T-cell (primary cell): ENCODE results near the gene NECTIN4. TPM values are rescaled to one million over a fixed set of nuclear protein-coding genes. Genes with fewer than 3 reads are reported as not detected.

ENCODE experiments used
- ATAC-seq, 4 experiments: fragments of 200-7000 bp in 3 of 4; fragments of 150-1000 bp in 1 of 4; cut with Tn5 transposase; replicated peaks in 1 of 4; 1 replicate in 3 of 4; 2 replicates in 1 of 4; pipeline ENCODE4 v1.10.0; 2021; ENCODE audit warnings: moderate library complexity in 3 of 4, mild to moderate bottlenecking in 2 of 4, moderate number of reproducible peaks in 1 of 4
- CTCF ChIA-PET, 2 donors: fragments of 300-600 bp; sonication (Branson Sonifier 250); formaldehyde crosslinking; loops; one replicate each; lab custom pipeline; 2022; ENCODE audit warnings: antibody characterized with exemption in 2 of 2; lab: Charles Lee
- POLR2A ChIA-PET, 2 donors: fragments of 300-600 bp; sonication (Branson Sonifier 250); formaldehyde crosslinking; loops; one replicate each; lab custom pipeline; 2022; ENCODE audit warnings: antibody characterized with exemption in 2 of 2; lab: Charles Lee
- DNase-seq, 35 experiments: peaks; one replicate each; pipeline versions ENCODE4 v3.0.0 to v3.0.0-alpha.2; 2013 to 2023
- H3K27ac ChIP-seq: one replicate; pipeline ENCODE4 v1.5.1; 2013; ENCODE audit warnings: low read length
- H3K27me3 ChIP-seq, 2 experiments: replicated peaks in 1 of 2; 1 replicate in 1 of 2; 2 replicates in 1 of 2; pipeline versions ENCODE4 v1.6.1 to v1.7.0; 2013; ENCODE audit warnings: low read length in 1 of 2, mixed read lengths in 1 of 2; ENCODE audit not compliant: control insufficient read depth in 2 of 2, insufficient read depth in 2 of 2; ENCODE audit errors: extremely low read depth in 1 of 2
- H3K36me3 ChIP-seq, 2 donors: 1 replicate in 1 of 2; 2 replicates in 1 of 2; pipeline versions ENCODE4 v1.6.1 to v1.7.0; 2013; ENCODE audit warnings: low read length in 1 of 2; ENCODE audit not compliant: control insufficient read depth in 2 of 2, insufficient read depth in 1 of 2; ENCODE audit errors: extremely low read depth in 1 of 2
- H3K4me1 ChIP-seq, 2 experiments: 1 replicate in 1 of 2; 2 replicates in 1 of 2; pipeline versions ENCODE4 v1.6.1 to v1.7.0; 2013; ENCODE audit warnings: low read length in 2 of 2, mixed read lengths in 1 of 2; ENCODE audit not compliant: insufficient read depth in 2 of 2, control insufficient read depth in 1 of 2; ENCODE audit errors: extremely low read depth in 1 of 2
- H3K4me3 ChIP-seq, 2 donors: 1 replicate in 1 of 2; 2 replicates in 1 of 2; pipeline versions ENCODE4 v1.5.1 to v1.7.0; 2013; ENCODE audit warnings: mild to moderate bottlenecking in 2 of 2, low read length in 1 of 2, moderate library complexity in 1 of 2; ENCODE audit not compliant: control insufficient read depth in 1 of 2; ENCODE audit errors: extremely low read depth in 1 of 2
- H3K9me3 ChIP-seq: 2 replicates; pipeline ENCODE4 v1.7.0; 2013
- H3K27ac Mint-ChIP-seq, 2 donors: one replicate each; pipeline ENCODE4 v1.8.0; 2020 to 2021; ENCODE audit warnings: mild to moderate bottlenecking in 2 of 2, mixed read lengths in 2 of 2
- H3K27me3 Mint-ChIP-seq, 2 donors: one replicate each; pipeline ENCODE4 v1.8.0; 2021 to 2022; ENCODE audit warnings: mixed read lengths in 2 of 2
- H3K36me3 Mint-ChIP-seq: one replicate; pipeline ENCODE4 v1.8.0; 2021; ENCODE audit warnings: mixed read lengths
- H3K4me1 Mint-ChIP-seq, 3 donors: one replicate each; pipeline ENCODE4 v1.8.0; 2020 to 2022; ENCODE audit warnings: mixed read lengths in 3 of 3, mild to moderate bottlenecking in 1 of 3
- H3K4me3 Mint-ChIP-seq, 3 donors: one replicate each; pipeline ENCODE4 v1.8.0; 2020 to 2022; ENCODE audit warnings: mild to moderate bottlenecking in 3 of 3, mixed read lengths in 3 of 3, moderate library complexity in 3 of 3
- H3K9me3 Mint-ChIP-seq, 3 donors: one replicate each; pipeline ENCODE4 v1.8.0; 2020 to 2022; ENCODE audit warnings: mixed read lengths in 3 of 3
- WGBS: methylation state at CpG from one replicate; pipeline ENCODE4 v1.1.5; 2013; ENCODE audit warnings: missing lambda C conversion rate; ENCODE audit not compliant: insufficient coverage; 5-methylcytosine and 5-hydroxymethylcytosine counted together
- total RNA-seq, 35 experiments: library from RNA in 6 of 35; stranded (reverse) in 6 of 35; fragments of 120-200 nt in 1 of 35; gene quantifications; one replicate each; pipeline versions ENCODE4 v1.2.1 to v1.2.4 and lab custom pipeline; 2013 to 2026

Gene NECTIN4
- total RNA-seq, 5 donors from 2014 or later (not counting 1 experiment from before 2014, with no cell fraction given): 0.06 TPM; not detected in 4

- H3K4me3 ChIP-seq: no peak overlapping the region
- ATAC-seq: no peak
- Mint-ChIP-seq H3K4me3 (no peak overlapping the region), H3K4me1 (peaks cover 8 to 22% (median 18%) of the 10 kb centered on the region in 3 donors), H3K36me3 (no peaks in the 10 kb centered on the region), H3K9me3 (no peaks in the 10 kb centered on the region), H3K27me3 (no peaks in the 10 kb centered on the region), H3K27ac (no peak overlapping the region)
- POLR2A ChIA-PET: no interaction called here
- peaks cover 0 to 4% of the 10 kb centered on the region in 2 experiments for H3K27me3 ChIP-seq
- 100% methylated on average over 2 of the region's 5 CpGs for WGBS
- no peaks in the 10 kb centered on the region for H3K36me3 ChIP-seq
- CTCF ChIA-PET: no interaction called here
- DNase-seq: no peak
- H3K4me1 ChIP-seq: peaks cover 6% of the 10 kb centered on the region in 2 experiments
- H3K27ac ChIP-seq: no peak overlapping the region
- H3K9me3 ChIP-seq: no peaks in the 10 kb centered on the region
Measured at GRCh38 chr1:161089938-161090337, 580 bp upstream of the NECTIN4 start.

GRCh38 chr1:161088587-161089110 is 709 bp downstream of the NECTIN4 start:
- 75% methylated on average over 1 of the region's 3 CpGs for WGBS
- no peaks in the 10 kb centered on the region for H3K27me3 Mint-ChIP-seq

GRCh38 chr1:161086457-161086856 is 2.9 kb downstream of the NECTIN4 start:
- H3K9me3 ChIP-seq: no peaks in the 10 kb centered on the region
- peaks cover 0 to 5% of the 10 kb centered on the region in 2 experiments for H3K27me3 ChIP-seq
- ATAC-seq (no peak), DNase-seq (no peak)
- Mint-ChIP-seq H3K27me3 (no peaks in the 10 kb centered on the region), H3K4me3 (no peak overlapping the region), H3K4me1 (peaks cover 6 to 10% (median 8%) of the 10 kb centered on the region in 3 donors), H3K36me3 (no peaks in the 10 kb centered on the region), H3K9me3 (no peaks in the 10 kb centered on the region), H3K27ac (no peak overlapping the region)
- no peaks in the 10 kb centered on the region for H3K36me3 ChIP-seq
- H3K4me1 ChIP-seq: peaks cover 0 to 6% of the 10 kb centered on the region in 2 experiments
- H3K4me3 ChIP-seq: no peak overlapping the region
- POLR2A ChIA-PET: interaction anchor here in 1 of 2 donors (0.6 kb wide), 2 partner anchors 221 to 224 kb away, joined by 3 to 6 read pairs; partner anchors contain the start of gene CD244
- 67% methylated on average over 3 of the region's 4 CpGs for WGBS
- H3K27ac ChIP-seq: no peak overlapping the region
- CTCF ChIA-PET: no interaction called here

More at GRCh38 chr1:161088587-161089110, 709 bp downstream of the NECTIN4 start:
- POLR2A ChIA-PET: no interaction called here
- no peaks in the 10 kb centered on the region for H3K9me3 ChIP-seq
- peaks cover 0 to 5% of the 10 kb centered on the region in 2 experiments for H3K27me3 ChIP-seq
- no peak overlapping the region for H3K27ac Mint-ChIP-seq
- H3K36me3 Mint-ChIP-seq: no peaks in the 10 kb centered on the region
- H3K27ac ChIP-seq: no peak overlapping the region
- H3K36me3 ChIP-seq: no peaks in the 10 kb centered on the region
- peaks cover 6% of the 10 kb centered on the region in 2 experiments for H3K4me1 ChIP-seq
- CTCF ChIA-PET: no interaction called here
- ATAC-seq: no peak
- no peaks in the 10 kb centered on the region for H3K9me3 Mint-ChIP-seq
- peaks cover 8 to 22% (median 18%) of the 10 kb centered on the region in 3 donors for H3K4me1 Mint-ChIP-seq
- DNase-seq: no peak
- no peak overlapping the region for H3K4me3 ChIP-seq
- no peak overlapping the region for H3K4me3 Mint-ChIP-seq

DNA sequence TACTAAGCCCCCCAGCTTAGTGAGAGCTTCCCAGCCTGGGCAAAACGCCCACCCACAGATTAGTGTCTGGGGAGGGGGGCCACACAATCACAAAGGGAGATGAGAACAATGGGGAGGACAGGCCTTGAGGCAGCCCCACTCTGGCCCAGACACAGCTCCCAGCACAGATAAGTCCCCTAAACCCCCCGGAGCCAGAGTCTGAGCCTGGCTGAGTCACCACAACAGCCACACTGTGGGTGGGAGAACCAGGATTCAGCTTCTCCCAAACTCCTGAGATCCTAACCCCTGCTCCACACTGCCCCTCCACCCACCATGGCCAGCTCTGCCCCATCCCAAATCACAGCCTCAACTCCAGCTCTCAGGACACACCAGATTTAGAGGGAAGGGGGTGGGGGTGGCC is 4.2 kb downstream of the NECTIN4 start:
- Mint-ChIP-seq H3K27me3 (no peaks in the 10 kb centered on the region), H3K4me1 (peaks cover 0 to 1% (median 0%) of the 10 kb centered on the region in 3 donors), H3K9me3 (no peaks in the 10 kb centered on the region), H3K4me3 (no peak overlapping the region), H3K36me3 (no peaks in the 10 kb centered on the region), H3K27ac (no peak overlapping the region)
- POLR2A ChIA-PET: interaction anchor here in 1 of 2 donors (0.6 kb wide), 1 partner anchor 81 kb away, joined by 7 read pairs; the partner anchor contains the start of gene PPOX
- CTCF ChIA-PET: interaction anchor here (0.6 kb wide), 2 partner anchors 57 to 95 kb away, joined by 3 read pairs; no protein-coding TSS in a partner anchor
- Histone ChIP-seq H3K4me1 (no peaks in the 10 kb centered on the region), H3K27me3 (peaks cover 0 to 5% of the 10 kb centered on the region in 2 experiments), H3K36me3 (no peaks in the 10 kb centered on the region), H3K4me3 (no peak overlapping the region), H3K27ac (no peak overlapping the region), H3K9me3 (no peaks in the 10 kb centered on the region)
- 60% methylated on average over 1 of the region's 2 CpGs for whole genome bisulfite sequencing
- no peak for ATAC-seq
- DNase-seq: no peak

- no peak overlapping the region for H3K4me3 Mint-ChIP-seq
- H3K27me3 Mint-ChIP-seq: no peaks in the 10 kb centered on the region
- no peaks in the 10 kb centered on the region for H3K9me3 ChIP-seq
- WGBS: no CpG with 5 or more reads among the region's 1 CpG
- H3K36me3 Mint-ChIP-seq: no peaks in the 10 kb centered on the region
- DNase-seq (no peak), ATAC-seq (no peak)
- ChIA-PET CTCF (interaction anchor here (0.6 to 0.8 kb wide), 3 partner anchors 11 to 94 kb away, joined by 3 to 13 read pairs (median 3); no protein-coding TSS in a partner anchor), POLR2A (no interaction called here)
- no peak overlapping the region for H3K4me3 ChIP-seq
- H3K27ac Mint-ChIP-seq: no peak overlapping the region
- H3K27ac ChIP-seq: no peak overlapping the region
- H3K27me3 ChIP-seq: peaks cover 0 to 5% of the 10 kb centered on the region in 2 experiments
- H3K4me1 ChIP-seq: no peaks in the 10 kb centered on the region
- H3K36me3 ChIP-seq: no peaks in the 10 kb centered on the region
- no peaks in the 10 kb centered on the region for H3K4me1 Mint-ChIP-seq
- H3K9me3 Mint-ChIP-seq: no peaks in the 10 kb centered on the region
Measured at GRCh38 chr1:161084597-161084988, 4.8 kb downstream of the NECTIN4 start.

DNA sequence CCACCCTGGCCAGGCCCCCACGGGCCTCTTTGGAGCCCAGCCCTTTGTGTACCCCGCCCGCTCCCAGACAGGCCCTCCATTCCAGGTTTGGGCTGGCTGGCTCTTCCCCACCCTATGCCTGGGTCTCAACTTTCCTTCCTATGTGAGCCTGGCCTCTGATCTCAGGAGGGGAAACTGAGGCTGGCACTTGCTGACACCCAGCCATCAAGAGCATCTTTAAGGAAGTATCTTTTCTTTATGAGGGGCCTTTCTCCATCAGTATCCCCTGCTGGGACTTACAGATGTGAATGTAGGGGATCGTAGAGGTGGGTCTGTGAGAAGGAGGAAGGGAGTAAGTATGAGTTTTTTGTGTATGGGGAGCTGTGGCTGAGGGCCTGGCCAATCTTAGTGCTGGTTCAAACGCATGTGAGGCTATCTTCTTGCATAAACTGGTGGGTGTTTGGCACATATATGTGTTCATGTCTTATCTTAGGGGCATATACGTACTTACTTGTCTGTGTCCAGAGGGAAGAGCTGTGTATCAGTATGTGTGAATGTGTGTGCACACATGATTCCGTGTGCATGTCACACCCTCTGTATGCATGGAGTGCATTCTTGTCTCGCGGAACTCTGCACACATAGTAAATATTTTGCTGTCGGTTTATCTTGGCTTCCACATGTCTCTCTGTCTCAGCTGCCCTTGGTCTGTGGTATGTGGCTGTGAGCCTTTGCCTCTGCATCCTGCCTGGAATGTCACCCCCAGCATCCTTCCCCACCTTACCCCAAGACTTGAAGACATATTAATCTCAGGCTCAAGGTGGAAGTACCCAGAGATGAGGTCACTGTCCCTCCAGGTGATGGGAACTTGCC is 5.4 kb downstream of the NECTIN4 start:
- H3K4me3 Mint-ChIP-seq: no peak overlapping the region
- H3K27ac ChIP-seq: no peak overlapping the region
- H3K27me3 Mint-ChIP-seq: no peaks in the 10 kb centered on the region
- ChIA-PET CTCF (interaction anchor here in 1 of 2 donors (0.6 to 0.8 kb wide), 2 partner anchors 10 to 11 kb away, joined by 3 to 13 read pairs; no protein-coding TSS in a partner anchor), POLR2A (no interaction called here)
- no peaks in the 10 kb centered on the region for H3K9me3 Mint-ChIP-seq
- DNase-seq: no peak
- H3K4me1 Mint-ChIP-seq: no peaks in the 10 kb centered on the region
- H3K9me3 ChIP-seq: no peaks in the 10 kb centered on the region
- H3K36me3 Mint-ChIP-seq: no peaks in the 10 kb centered on the region
- no peak overlapping the region for H3K27ac Mint-ChIP-seq
- no peaks in the 10 kb centered on the region for H3K4me1 ChIP-seq
- H3K36me3 ChIP-seq: no peaks in the 10 kb centered on the region
- ATAC-seq: no peak
- H3K4me3 ChIP-seq: no peak overlapping the region
- peaks cover 0 to 5% of the 10 kb centered on the region in 2 experiments for H3K27me3 ChIP-seq
- 80% methylated on average over 5 of the region's 10 CpGs for WGBS
